ENCODE results near the gene FOXO1.

FOXO1 gene

DNA sequence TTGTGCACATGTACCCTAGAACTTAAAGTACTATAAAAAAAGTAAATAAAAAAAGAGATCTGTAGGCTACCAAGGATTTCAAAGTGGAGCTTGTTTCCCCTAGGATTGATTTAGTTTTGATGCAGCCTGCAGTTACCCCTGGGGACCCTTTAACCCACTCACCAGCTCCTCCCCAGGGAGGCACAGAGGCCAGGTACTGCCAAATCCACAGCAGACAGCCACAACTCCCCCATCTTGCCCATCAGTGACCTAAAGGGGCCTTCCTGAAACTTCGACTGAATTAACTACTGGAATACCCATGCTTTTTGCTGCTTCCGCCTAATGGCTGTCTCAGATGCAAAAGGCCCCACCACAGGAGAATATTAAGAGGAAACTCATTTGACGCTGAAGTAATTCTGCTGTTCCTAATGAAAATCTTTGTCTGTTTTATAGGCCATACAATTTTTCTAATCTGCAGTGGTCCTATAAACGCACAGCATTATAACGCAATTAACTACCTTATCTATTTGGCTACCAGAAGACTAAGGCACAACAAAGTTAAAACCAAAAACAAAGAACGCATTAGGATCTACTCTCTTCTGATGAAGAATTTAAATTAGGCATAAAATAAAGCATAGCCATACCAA lies 95.0 kb downstream of the FOXO1 start:
- no peak for DNase-seq

DNA sequence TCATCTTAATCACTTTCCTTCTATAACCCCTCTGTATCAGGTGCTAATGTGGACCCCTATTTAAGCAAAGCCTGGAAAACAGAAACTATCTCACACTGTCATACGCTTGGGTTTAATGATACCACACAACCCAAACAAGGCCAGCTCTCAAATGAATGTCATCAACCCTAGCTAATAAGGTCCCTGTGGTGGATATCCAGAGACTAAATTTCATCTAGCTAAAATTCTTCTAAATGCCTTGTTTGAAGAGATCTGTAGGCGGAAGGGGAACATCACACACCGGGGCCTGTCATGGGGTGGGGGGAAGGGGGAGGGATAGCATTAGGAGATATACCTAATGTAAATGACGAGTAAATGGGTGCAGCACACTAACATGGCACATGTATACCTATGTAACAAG lies 95.5 kb downstream of the FOXO1 start:
- DNase-seq = no peak

DNA sequence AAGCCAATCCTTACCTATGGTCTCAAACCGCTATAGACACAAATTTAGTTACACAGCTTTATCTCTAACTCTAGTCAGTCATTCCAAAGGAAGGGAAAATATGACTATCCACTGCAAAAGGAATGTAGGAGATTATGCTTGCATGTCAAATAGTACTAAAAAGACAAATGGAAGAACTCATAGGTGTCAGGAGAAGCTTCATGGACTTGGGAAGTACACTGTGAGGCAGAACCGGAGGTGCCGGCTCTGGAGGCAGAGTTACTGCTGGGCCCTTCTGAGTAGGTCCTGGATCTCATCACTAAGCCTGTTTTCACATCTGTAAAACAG lies 97.5 kb downstream of the FOXO1 start:
- DNase-seq = no peak

DNA sequence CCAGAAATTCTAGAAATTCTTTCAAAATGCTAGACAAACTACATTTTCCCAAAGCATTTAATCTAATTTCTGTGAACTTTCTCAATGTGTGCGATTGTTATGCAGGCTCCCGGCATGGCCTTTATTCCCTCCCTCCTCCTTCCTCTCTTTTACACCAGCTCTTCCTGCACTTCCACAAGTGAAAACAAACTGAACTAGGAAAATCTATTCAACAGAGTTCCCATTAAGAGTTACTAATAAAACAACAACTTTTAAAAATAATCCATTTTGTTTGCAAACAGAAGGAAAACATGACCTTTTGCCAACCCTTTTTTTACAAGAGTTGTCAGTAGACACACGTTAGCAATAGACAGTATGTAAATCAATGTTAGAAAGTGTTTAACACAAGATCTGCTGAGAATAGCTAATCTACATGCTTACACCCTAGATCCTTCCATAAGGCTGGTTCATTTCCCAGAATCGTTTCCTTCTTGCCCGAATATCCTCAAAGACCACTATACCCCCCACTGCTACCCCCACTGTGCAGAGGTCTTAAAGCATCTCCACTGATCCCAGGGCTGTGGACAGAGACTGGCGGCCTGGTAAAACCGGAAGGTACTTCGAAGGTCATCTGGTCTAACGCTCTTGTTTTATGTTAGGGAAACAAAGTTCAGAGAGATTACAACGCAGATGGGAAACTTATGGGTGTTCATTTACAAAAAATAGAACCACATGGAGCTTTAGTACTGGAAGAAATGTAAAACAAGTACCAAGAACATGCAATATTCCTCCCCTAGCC lies 98.0 kb downstream of the FOXO1 start:
- no peak for DNase-seq

DNA sequence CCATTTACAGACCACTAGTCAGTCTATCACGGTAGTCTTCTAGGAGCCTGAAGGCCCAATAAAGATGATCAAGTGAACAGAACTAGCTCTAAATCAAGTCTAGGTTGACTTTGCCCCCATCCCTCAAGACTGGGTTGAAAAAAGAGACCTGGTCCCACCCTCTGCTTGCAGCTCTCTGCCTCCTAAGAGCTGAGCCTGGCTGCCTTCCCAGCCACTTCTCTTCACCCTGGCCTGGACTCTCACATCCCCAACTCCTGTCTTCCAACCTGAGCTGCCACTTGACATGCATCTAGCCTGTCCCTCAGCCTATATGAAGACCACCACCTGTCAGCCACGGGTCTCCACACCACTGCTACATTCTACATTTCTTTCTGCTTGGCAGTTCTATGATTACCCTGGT lies 99.6 kb downstream of the FOXO1 start:
- DNase-seq = no peak

DNA sequence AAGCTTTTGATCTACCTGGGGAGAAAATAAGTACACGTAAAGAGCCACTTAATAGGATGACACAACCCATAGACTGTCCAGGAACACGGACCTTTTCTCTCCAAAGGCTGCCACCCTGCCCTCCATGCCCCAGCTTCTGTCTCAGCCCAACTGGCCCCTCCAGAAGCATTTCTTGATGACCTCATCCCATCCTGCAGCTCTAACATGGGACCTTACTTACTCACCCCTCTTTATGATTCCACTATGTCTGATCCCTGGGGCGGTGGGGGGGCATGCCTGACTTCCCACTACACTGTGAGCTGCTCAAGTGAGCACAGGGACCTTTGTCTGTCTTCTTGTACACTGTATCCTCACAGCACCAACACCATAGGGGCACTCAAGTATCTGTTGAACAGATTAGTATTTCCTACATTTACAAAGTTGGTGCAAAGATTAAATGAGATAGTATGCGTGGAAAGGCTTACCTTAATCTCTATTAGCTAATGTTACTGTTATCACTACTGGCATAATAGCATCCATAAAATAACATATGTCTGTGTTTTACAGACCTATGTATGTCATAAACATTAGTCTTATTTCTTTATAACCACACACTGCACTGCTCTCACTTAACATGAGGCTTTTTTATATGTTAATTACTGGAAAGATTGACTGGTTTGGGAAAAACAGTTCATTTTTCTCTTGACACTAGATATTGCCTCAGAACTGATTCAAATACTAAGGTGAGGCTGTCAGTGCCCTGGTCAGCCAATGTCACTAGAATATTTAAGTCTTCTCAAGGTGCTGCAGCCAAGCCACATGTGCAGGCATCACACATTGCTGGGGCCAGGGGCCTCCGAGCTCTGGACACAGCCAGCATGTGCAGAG lies 100.9 kb downstream of the FOXO1 start:
- DNase-seq = no peak

DNA sequence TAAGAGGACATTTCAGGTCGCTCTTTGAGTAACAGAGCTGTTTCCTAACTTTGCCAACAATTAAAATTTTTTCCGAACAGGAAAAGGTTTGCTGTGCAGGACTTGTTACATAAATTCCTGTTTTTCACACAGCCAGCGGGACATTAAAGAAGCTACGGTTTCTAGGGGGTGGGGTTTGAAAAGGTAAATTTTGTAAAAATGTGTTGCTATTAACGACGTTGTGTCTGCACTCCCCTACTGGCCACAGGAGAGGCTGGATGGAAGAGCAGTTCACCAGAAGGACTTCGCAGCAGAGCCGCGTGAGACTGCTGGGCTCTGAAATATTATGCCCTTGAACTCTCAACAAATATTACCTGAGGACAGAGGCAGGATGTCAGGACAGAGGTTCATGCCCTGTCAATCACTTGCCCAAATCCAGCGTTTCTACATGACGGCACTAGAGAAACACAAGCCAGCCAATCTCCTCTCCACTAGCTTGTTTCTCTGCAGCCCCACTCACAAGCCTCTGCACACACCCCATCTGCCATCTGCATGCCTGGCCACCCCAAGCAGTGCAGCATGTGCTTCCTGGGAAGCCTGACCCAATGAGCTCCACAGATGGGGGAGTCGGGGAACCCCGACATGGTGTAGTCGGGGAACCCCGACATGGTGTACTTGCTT lies 102.0 kb downstream of the FOXO1 start:
- peak; percentile 35 for DNase-seq

DNA sequence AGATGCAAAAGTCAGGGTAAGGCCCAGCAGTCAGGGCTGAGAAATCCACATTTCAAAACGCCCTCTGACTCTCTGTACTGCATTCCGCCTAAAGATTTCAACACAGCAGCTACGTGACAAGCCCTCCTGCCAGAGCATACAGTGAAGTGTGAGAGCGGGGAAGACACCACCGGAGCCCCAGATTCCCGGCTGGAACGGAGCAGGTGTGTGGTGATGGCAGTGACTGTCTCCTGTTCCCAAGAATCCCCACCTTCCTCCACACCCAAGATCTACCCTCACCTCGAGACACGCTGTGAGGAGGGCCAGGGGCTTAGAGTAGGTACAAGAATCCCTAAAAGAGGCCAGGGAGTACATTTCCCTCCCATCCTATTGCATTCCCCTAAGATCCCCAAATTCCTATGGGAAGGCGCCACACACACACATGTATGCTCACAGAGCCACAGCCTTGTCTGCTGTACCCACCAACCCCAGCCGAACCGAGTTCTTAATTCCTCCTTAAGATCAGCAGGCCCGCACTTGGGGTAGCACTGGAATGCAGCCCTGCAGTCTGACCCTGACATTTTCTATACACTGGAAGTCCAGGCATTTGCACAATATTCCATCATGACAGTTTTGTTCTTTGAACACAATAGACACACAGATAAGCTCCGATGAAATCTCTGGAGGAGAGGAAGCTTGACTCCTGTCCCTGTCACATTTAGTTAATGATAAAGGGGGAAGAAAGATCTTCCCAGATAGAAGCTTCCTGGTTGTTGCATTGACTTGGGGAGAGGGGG lies 102.9 kb downstream of the FOXO1 start:
- DNase-seq = peak; percentile 14

DNA sequence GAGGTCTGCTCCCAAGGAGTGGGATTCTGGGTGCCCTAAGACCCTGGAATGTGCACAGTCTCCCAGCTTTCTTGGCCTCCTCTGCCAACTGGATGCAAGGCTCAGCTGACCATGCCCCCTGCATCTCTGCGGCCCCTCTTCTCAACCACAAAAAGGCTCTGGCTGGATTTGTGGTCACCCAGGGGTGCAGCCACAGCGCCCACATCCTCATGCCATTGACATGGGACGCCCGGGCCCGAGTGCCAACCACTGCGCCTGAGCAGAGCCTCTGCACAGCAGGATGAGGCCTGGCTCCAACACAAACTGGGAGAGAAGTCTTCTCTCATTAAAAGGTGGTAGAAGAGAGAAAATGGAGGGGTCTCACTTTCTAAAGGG lies 103.5 kb downstream of the FOXO1 start:
- DNase-seq = no peak

DNA sequence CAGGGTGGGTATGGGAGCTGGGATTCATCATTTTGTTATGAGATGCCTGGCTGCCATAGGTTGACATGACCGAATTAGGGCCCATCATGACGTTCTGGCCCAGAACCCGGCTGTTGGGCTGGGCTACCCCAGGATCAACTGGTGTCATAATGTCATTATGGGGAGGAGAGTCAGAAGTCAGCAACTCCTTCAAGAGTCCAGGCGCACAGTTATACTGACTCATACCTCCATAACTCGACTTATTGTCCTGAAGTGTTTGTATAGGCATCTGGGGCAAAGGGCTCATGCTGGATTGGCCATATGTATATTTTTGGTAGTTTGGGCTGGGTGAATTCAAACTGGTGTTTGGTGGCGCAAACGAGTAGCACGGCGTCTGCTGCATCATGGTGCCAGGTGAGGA lies 106.5 kb downstream of the FOXO1 start:
- DNase-seq = no peak

DNA sequence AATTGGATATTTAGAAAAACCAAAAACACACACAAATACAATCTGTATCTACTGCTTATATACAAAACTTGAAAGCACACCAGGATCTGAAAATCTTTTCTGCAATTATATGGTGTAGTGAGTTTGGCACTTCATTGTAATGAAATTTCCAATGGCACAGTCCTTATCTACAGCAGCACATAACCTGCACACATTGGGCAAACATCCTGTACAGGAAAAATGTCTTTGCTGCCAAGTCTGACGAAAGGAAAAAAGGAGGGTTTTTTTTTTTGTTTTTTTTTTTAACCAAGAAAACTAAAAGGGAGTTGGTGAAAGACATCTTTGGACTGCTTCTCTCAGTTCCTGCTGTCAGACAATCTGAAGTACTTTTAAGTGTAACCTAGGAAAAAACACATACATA lies 107.8 kb downstream of the FOXO1 start:
- peak; percentile 21 for DNase-seq

DNA sequence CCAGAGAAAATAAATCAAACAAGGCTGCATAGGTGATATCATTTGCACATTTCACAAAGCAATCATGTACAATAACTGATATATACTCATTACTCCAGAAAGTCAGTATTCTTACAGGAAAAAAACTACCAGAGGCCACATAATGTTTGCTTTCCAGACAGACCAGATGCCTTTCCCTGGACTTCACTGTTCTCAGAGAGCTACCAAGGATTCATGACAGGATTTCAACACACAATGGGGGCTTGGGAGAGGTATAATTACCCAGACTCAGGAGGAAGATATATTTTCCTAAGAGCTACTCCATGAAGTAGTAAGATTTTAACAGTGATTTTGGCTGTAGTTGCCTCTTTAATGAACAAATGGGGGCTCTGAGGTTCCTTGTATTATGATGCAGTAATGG lies 110.0 kb downstream of the FOXO1 start:
- no peak for DNase-seq

DNA sequence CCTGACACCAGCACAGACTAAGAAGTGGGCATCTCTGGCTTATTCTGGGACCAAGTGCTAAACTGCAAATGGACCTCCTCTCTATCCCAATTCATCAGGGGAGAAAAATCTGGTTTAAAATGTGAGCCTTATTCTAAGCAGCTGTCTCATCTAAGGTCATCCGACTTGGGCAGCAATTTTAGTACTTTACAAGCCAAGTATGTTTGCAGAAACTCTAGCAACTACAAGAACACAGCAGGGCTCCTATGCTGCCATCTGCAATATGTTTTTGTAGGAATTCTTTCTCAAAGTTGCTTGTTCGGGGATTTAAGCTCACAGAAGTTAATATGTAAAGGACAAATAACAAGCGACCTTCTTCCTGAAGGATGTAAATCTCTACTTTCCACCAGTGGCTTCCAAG lies 113.1 kb downstream of the FOXO1 start:
- DNase-seq = no peak

DNA sequence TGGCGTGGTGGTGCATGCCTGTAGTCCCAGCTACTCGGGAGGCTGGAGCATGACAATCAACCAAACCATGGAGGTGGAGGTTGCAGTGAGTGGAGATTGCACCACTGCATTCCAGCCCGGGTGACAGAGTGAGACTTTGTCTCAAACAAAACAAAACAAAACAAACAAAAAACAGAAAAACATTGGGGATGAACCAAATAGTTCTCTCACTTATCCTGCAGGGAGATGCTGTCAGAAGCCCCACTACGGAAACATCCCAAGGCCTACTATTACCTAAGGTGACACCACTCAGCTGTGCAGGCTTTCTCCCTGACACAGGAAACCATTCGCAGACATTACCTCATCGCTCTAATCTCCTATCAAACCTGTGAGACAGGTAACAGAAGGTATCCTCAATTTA lies 113.5 kb downstream of the FOXO1 start:
- no peak for DNase-seq

DNA sequence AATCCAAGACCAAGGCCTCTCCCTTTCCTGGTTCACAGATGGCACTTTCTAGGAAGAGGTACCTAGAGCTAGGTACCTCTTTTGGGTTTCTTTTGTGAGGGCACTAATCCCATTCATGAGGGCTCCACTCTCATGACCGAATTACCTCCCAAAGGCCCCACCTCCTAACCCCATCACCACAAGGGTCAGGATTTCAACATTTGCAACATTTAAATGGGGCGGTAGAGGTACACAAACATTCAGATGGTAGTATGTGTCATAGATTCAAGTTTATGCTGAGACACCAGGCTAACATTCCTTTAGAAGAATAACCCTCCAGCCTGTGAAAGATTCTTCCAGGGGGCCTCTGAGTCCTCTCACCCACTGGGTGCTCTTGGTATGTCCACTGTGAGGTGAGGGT lies 116.3 kb downstream of the FOXO1 start:
- DNase-seq = no peak

DNA sequence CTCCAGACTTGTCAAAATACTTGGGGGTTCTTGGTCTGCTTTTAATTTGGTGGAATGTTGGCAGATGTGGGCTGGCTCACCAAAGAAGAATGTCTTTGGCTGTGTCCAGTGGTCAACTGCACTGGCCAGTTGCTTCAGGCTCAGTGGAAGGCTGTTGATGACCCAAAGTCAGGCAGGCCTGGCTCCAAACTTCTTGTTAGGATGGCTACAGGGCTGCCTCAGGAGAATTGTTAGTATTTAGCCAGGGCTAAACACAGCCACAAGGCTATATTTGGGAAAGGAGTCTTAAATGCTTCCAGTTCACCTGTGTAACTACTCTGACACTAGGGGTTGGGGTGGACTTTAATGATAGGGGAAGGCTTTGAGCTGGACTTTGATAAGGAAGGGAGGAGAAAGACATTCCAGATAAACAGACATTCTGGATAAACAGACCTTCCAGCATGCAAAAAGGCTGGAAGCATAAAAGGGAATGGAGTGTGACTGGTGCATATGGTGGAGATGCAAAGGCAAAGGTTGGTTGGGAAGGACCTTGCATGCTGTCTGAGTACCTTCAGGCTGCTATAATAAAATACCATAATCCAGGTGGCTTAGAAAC lies 116.8 kb downstream of the FOXO1 start:
- DNase-seq = no peak

DNA sequence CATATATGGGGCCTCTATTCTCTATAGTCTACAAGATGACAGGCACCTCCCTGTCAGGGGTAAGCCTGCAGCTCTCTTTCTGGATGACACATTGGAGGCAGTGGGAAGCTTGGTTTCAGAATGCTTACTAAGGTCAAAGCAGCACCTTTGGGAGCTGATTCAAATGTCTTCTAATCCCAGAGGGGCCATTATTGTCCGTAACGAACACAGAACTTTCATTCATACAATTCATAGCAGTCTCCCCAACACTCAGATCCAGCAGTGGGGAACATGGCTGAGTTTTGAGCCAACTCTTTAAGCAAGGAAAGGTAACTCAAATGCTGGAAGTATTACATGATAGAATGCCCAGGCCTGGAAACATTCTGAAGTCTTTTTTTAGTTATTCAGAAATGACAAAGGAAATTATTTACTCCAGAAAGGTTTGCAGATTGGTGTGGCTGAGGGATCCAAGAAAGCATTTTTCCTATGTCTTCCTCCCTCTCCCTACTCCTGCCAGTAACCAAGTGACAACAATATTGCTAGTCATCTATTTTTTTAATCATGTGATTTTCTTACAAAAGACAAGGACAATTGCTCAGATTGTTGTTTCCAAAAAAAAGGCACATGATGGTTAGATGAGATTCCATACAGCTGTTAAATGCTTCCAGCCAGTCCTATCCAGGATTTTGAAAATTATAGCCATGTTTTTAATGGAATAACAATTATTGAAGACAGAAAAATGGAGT lies 118.7 kb downstream of the FOXO1 start:
- no peak for DNase-seq

DNA sequence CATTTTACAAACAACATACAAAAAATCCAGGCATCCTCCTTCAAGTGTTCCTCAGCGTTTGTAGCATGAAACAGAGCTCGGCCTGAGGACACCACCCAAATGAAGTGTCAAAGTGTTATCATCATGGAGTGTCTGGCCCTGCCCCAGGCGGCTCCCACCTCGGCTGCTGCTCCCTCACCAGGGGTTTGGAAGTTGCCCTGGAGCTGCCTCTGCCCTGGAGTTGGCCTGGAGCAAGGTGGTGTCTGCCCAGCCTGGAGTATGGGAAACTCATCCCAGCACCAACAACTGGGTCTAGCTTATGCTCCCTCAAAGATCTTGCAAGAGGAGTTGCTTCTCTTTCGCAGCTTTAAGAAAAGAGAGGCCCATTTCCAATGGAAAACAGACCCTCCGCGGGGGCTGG lies 120.4 kb downstream of the FOXO1 start:
- no peak for DNase-seq

DNA sequence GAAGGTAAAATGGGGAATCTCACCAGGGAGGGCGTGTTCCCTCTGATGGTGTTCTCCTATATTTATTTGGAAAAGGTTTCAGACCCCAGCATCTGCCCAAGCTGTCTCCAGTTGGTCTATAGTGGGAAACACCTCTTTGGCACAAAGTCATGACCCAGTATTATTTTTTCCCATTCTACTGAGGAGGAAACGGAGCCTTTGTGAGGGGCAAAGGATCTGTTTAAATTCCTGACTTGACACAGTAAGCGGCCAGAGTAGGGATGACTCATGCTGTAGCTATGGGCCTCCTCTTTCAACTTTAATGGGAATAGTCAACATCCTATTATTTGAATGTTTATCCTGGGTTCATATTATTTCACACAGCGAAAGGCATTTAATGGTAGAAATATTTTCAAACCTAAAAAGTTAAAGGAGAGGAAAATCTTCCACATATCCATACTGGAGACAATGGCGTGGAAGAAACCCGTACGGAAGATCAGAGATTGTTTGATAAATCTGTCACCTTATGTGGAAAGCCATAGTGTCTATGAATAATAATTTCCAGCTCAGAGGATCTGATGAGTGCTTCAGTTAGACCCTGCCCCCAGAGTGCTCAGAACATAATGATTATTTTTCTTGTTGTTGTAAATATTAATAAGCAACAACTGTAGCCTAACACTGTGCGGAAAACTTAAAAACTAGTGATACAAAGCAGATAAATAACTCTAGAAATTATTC lies 126.0 kb downstream of the FOXO1 start:
- no peak for DNase-seq

DNA sequence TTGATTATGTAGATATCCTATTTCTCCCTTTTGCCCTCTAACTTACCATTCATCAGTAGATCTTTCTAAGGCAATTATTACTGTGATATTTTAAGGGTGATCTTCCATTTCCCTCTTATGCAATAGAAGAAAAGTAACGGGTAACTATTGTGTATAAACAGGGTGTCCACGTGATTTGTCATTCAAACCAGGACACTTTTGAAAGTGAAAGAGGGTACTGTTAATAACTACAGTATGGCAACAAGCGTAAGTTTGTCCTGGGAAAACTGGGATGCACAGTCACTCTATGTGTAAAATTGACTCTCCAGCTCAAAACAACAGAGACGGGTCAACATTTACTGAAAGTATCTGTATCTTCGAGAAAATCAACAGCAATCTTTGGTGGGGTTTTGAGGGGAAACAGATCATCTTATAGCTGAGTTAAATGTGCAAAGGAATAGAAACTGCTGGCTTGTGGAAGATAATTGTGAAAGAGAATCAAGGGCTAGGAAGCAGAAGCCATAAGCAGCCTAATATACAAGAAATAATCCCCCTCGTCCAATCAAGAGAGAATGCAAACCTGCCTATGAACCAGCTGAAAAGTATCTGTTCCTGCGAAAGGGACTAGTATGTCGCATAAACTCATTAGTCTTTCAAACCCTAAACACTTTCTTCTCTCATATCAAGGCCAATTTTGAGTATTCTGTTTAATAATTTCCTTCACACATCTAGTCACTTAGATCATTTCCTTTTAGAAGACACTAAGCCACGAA lies 126.7 kb downstream of the FOXO1 start:
- no peak for DNase-seq
